Activated CD8-positive, alpha-beta memory T cell treated with anti-CD3 and anti-CD28 coated beads, Interleukin-2, amount 50 U/mL, for 1 hour (primary cell): ENCODE results near the gene F2RL1.
"Not testable (repeated sequence)": the region's sequence is repeated elsewhere in the genome, so short reads cannot be mapped to it uniquely, and the experiment has no call there.

Experiments
- DNase-seq: peaks from one replicate; pipeline ENCODE4 v3.0.0-alpha.2; 2020; ENCODE audit errors: extremely low read depth

The F2RL1 gene

GRCh38 chr5:76818844-76819831 is at the start of gene F2RL1:
TSS of gene F2RL1 (plus strand) at chr5:76819030. CDS start at chr5:76819183, 153 bp downstream.
- DNase-seq, result no peak

GRCh38 chr5:76771041-76771440 is 47.8 kb upstream of the F2RL1 start:
- DNase-seq, result not testable (repeated sequence)

- no peak for DNase-seq
Observed at GRCh38 chr5:76771705-76772405, 47.0 kb upstream of the F2RL1 start.

GRCh38 chr5:76775921-76776320 is 42.9 kb upstream of the F2RL1 start:
- no peak for DNase-seq

- no peak for DNase-seq
Observed at GRCh38 chr5:76776391-76776790, 42.4 kb upstream of the F2RL1 start.

GRCh38 chr5:76780616-76781015 is 38.2 kb upstream of the F2RL1 start:
- not testable (repeated sequence) for DNase-seq

GRCh38 chr5:76781775-76782174 is 37.1 kb upstream of the F2RL1 start:
- DNase-seq, result no peak

- DNase-seq, result no peak
Observed at GRCh38 chr5:76782444-76782843, 36.4 kb upstream of the F2RL1 start.

- no peak for DNase-seq
Observed at GRCh38 chr5:76787237-76787636, 31.6 kb upstream of the F2RL1 start.

GRCh38 chr5:76788362-76788761 is 30.5 kb upstream of the F2RL1 start:
- no peak for DNase-seq

- DNase-seq, result not testable (repeated sequence)
Observed at GRCh38 chr5:76789275-76789674, 29.6 kb upstream of the F2RL1 start.

GRCh38 chr5:76789991-76790581 is 28.7 kb upstream of the F2RL1 start:
- DNase-seq, result no peak

GRCh38 chr5:76790632-76791290 is 28.1 kb upstream of the F2RL1 start:
- no peak for DNase-seq

GRCh38 chr5:76791461-76791860 is 27.4 kb upstream of the F2RL1 start:
- DNase-seq, result no peak

- DNase-seq, result no peak
Observed at GRCh38 chr5:76794871-76795270, 24.0 kb upstream of the F2RL1 start.

- DNase-seq, result no peak
Observed at GRCh38 chr5:76799588-76799987, 19.2 kb upstream of the F2RL1 start.

- no peak for DNase-seq
Observed at GRCh38 chr5:76800579-76800978, 18.3 kb upstream of the F2RL1 start.

- no peak for DNase-seq
Observed at GRCh38 chr5:76801159-76801802, 17.5 kb upstream of the F2RL1 start.

GRCh38 chr5:76801803-76802195 is 17.0 kb upstream of the F2RL1 start:
- no peak for DNase-seq

GRCh38 chr5:76804266-76804665 is 14.6 kb upstream of the F2RL1 start:
- no peak for DNase-seq

- no peak for DNase-seq
Observed at GRCh38 chr5:76805821-76806505, 12.9 kb upstream of the F2RL1 start.
